HepG2 (cell line): ENCODE results near the gene TPRA1.

Experiments
- CTCF ChIP-seq: sonication (generic); formaldehyde crosslinking; IDR thresholded peaks from 2 replicates; pipeline ENCODE4 v1.5.0; 2020; ENCODE audit warnings: mild to moderate bottlenecking, missing genetic modification reagents, moderate library complexity
- HDAC2 ChIP-seq: sonication (generic); formaldehyde crosslinking; IDR thresholded peaks from 2 replicates; pipeline ENCODE4 v1.4.0; 2020; ENCODE audit warnings: missing genetic modification reagents
- MAFF ChIP-seq: IDR thresholded peaks from 2 replicates; pipeline ENCODE4 v1.6.1; 2011; ENCODE audit warnings: low read depth, low read length, improper control_type of control experiment
- MAFK ChIP-seq, 2 experiments: IDR thresholded peaks in 1 of 2; conservative IDR thresholded peaks in 1 of 2; 2 replicates each; pipeline ENCODE4 v1.6.1; 2011; ENCODE audit warnings: improper control_type of control experiment in 2 of 2, low read length in 2 of 2
- MTF2 ChIP-seq: sonication (generic); formaldehyde crosslinking; IDR thresholded peaks from 2 replicates; pipeline ENCODE4 v1.5.0; 2020; ENCODE audit warnings: missing genetic modification reagents, borderline replicate concordance
- NR1H2 ChIP-seq: sonication (generic); formaldehyde crosslinking; IDR thresholded peaks from 2 replicates; pipeline ENCODE4 v1.8.1; 2022; ENCODE audit warnings: low read depth, missing genetic modification reagents, borderline replicate concordance
- POLR2AphosphoS2 ChIP-seq: IDR thresholded peaks from 2 replicates; pipeline ENCODE4 v1.6.1; 2011; ENCODE audit warnings: low read depth, low read length, improper control_type of control experiment
- SOX13 ChIP-seq, 3 experiments: fragments of 450-650 bp in 1 of 3; sonication (generic) in 1 of 3; formaldehyde crosslinking in 1 of 3; IDR thresholded peaks in 2 of 3; conservative IDR thresholded peaks in 1 of 3; 2 replicates each; pipeline versions ENCODE4 v1.5.0 to v1.6.1; 2016 to 2020; ENCODE audit warnings: antibody characterized with exemption in 1 of 3, mild to moderate bottlenecking in 1 of 3, missing compliant biosample characterization in 1 of 3, missing genetic modification reagents in 1 of 3, moderate library complexity in 1 of 3
- ZNF224 ChIP-seq: sonication (generic); formaldehyde crosslinking; IDR thresholded peaks from 2 replicates; pipeline ENCODE4 v1.5.0; 2020; ENCODE audit warnings: mild to moderate bottlenecking, missing genetic modification reagents

GRCh38 chr3:127585813-127586413, 4.6 kb downstream of the TPRA1 start:
- TF ChIP-seq CTCF = no peak
- no peak for TF ChIP-seq HDAC2
- no peak for TF ChIP-seq POLR2AphosphoS2
- TF ChIP-seq MAFK (conservative IDR thresholded peaks at IDR 0.05 in 1 of 2, IDR thresholded peaks at IDR 0.05 in 1 of 2; ENCODE audit: low read length in 2 of 2) = no peak
- TF ChIP-seq MAFF = no peak
- TF ChIP-seq MTF2 (CRISPR knock-in tag) = no peak
- no peak for TF ChIP-seq SOX13 (IDR thresholded peaks at IDR 0.05)
- TF ChIP-seq SOX13 (CRISPR knock-in tag; conservative IDR thresholded peaks at IDR 0.05 in 1 of 2, IDR thresholded peaks at IDR 0.05 in 1 of 2) = no peak
- TF ChIP-seq NR1H2 = no peak
- no peak for TF ChIP-seq ZNF224 (CRISPR knock-in tag)
